Upper lobe of right lung (tissue), 1 donor: ENCODE results near the gene RASAL2. TPM values are rescaled to one million over a fixed set of nuclear protein-coding genes. Genes with fewer than 3 reads are reported as not detected.

Source experiments
- ATAC-seq: fragments of 200-7000 bp; cut with Tn5 transposase; one replicate; pipeline ENCODE4 v1.9.1; 2020; ENCODE audit warnings: mild to moderate bottlenecking, moderate library complexity
- DNase-seq: peaks from one replicate; pipeline ENCODE4 v3.0.0-alpha.2; 2020
- H3K27ac ChIP-seq: fragments of 200-600 bp; one replicate; pipeline ENCODE4 v1.8.0; 2022
- H3K27me3 ChIP-seq: fragments of 200-600 bp; one replicate; pipeline ENCODE4 v1.8.0; 2022; ENCODE audit warnings: mild to moderate bottlenecking
- H3K36me3 ChIP-seq: fragments of 200-600 bp; one replicate; pipeline ENCODE4 v1.8.0; 2022
- H3K4me1 ChIP-seq: fragments of 200-600 bp; one replicate; pipeline ENCODE4 v1.8.0; 2022
- H3K4me3 ChIP-seq: fragments of 200-600 bp; one replicate; pipeline ENCODE4 v1.8.0; 2022; ENCODE audit warnings: mild to moderate bottlenecking
- H3K9me3 ChIP-seq: fragments of 200-600 bp; one replicate; pipeline ENCODE4 v1.8.0; 2022
- intact Hi-C: fragments of 100-400 bp; cut with DNase I; formaldehyde crosslinking; loops from one replicate; pipeline ENCODE4 v1.11.0; 2022
- total RNA-seq: library from RNA; stranded (reverse); fragmentation: NEBNext Ultra II Directional; extraction: Animal tissue kit (Norgen Biotek cat#: 25700); gene quantifications from one replicate; pipeline ENCODE4 v1.2.1, GENCODE V29; 2021
- TF ChIP-seq, protein P1 (sequence below): fragments of 200-600 bp; IDR thresholded peaks from one replicate; pipeline ENCODE4 v1.8.0; 2022; ENCODE audit warnings: antibody characterized with exemption
- donor health status: DM: no; HTN: yes; CAD: no; lungs with severe emphysema.

The RASAL2 gene
- total RNA-seq, 1 donor from 2014 or later = 39.4 TPM

GRCh38 chr1:178495741-178496409, 402.0 kb downstream of the RASAL2 start:
- H3K27ac ChIP-seq = no peak overlapping the region
- no peaks in the 10 kb centered on the region for H3K4me1 ChIP-seq
- no peaks in the 10 kb centered on the region for H3K9me3 ChIP-seq
- TF ChIP-seq, protein P1, sequence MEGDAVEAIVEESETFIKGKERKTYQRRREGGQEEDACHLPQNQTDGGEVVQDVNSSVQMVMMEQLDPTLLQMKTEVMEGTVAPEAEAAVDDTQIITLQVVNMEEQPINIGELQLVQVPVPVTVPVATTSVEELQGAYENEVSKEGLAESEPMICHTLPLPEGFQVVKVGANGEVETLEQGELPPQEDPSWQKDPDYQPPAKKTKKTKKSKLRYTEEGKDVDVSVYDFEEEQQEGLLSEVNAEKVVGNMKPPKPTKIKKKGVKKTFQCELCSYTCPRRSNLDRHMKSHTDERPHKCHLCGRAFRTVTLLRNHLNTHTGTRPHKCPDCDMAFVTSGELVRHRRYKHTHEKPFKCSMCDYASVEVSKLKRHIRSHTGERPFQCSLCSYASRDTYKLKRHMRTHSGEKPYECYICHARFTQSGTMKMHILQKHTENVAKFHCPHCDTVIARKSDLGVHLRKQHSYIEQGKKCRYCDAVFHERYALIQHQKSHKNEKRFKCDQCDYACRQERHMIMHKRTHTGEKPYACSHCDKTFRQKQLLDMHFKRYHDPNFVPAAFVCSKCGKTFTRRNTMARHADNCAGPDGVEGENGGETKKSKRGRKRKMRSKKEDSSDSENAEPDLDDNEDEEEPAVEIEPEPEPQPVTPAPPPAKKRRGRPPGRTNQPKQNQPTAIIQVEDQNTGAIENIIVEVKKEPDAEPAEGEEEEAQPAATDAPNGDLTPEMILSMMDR = no peak
- intact Hi-C loops = no loop called here
- DNase-seq = no peak
- H3K36me3 ChIP-seq = no peaks in the 10 kb centered on the region
- H3K27me3 ChIP-seq = no peaks in the 10 kb centered on the region
- ATAC-seq = no peak
- no peak overlapping the region for H3K4me3 ChIP-seq

DNA sequence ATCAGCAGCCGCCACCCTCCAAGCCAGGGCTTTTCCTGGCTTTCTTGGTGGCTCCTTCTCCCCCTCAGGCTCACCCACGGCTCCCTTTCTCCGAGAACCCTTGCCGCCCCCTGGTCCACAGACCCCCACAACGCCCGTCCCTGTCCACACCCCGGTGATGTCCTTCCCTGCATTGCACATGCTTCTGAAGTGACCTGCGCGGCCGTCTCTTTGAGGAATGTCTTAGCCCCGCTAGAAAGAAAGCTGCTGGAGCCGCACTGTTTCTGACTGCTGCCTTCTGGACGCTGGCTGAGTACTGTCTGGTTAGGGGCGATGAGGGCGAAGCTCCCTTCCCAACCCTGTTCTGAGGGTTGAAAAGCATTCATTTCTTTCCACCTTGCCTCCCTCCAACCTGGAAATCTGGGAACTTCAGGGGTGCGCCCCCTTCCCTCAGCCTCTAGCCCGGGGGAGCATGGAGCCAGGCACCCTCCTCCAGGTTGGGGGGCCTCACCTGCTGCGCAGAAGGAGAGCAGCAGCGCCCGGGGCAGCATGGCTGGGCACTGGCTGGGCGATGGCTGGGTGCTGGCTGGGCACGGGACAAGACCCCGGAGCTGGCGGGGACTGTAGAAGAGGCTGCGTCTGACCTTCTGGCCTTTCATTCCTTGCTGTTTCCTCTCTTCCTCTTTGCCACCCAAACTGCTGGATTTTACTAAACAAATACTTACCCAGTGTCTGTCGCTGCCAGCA, 402.7 kb downstream of the RASAL2 start, which contains the start of gene CLEC20A:
CLEC20A (minus strand) TSS at position 555 of the 726 bp plus-strand sequence; CDS start at position 530, 25 bp downstream.
- H3K36me3 ChIP-seq = no peaks in the 10 kb centered on the region
- intact Hi-C loops = no loop called here
- no peak within 1 kb of the TSS for H3K4me3 ChIP-seq
- no peaks in the 10 kb centered on the region for H3K4me1 ChIP-seq
- DNase-seq = no peak
- no peaks in the 10 kb centered on the region for H3K9me3 ChIP-seq
- TF ChIP-seq, protein P1 = no peak
- H3K27ac ChIP-seq = no peak within 1 kb of the TSS
- ATAC-seq = no peak
- no peaks in the 10 kb centered on the region for H3K27me3 ChIP-seq

DNA sequence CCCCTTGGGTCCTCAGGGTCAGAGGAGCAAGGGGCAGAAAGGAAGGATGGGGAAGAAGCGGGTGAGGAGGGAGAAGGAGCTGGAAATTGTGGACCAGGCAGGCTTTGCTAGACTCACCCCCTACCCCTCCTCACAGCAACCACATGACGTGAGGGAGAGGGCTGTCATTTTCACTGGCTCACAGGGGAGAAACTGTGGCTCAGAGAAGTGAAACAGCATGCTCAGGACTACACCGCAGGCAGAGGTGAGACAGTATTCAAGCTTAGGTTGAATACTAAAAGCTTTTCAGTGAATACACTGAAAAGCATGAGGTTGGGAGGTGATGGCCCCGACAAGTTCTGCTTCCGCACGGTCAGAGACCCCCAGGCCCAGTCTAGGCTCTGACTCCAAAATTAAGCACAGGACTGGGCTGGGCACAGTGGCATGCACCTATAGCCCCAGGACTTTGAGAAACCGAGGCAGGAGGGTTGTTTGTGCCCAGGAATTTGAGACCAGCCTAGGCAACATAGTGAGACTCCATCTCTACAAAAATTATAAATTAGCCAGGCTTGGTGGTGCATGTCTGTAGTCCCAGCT, 404.1 kb downstream of the RASAL2 start:
- TF ChIP-seq, protein P1 = no peak
- H3K4me1 ChIP-seq = no peaks in the 10 kb centered on the region
- DNase-seq (no peak), ATAC-seq (no peak)
- no peak overlapping the region for H3K27ac ChIP-seq
- no peaks in the 10 kb centered on the region for H3K36me3 ChIP-seq
- no peaks in the 10 kb centered on the region for H3K27me3 ChIP-seq
- intact Hi-C loops = no loop called here
- no peaks in the 10 kb centered on the region for H3K9me3 ChIP-seq
- H3K4me3 ChIP-seq = no peak overlapping the region

DNA sequence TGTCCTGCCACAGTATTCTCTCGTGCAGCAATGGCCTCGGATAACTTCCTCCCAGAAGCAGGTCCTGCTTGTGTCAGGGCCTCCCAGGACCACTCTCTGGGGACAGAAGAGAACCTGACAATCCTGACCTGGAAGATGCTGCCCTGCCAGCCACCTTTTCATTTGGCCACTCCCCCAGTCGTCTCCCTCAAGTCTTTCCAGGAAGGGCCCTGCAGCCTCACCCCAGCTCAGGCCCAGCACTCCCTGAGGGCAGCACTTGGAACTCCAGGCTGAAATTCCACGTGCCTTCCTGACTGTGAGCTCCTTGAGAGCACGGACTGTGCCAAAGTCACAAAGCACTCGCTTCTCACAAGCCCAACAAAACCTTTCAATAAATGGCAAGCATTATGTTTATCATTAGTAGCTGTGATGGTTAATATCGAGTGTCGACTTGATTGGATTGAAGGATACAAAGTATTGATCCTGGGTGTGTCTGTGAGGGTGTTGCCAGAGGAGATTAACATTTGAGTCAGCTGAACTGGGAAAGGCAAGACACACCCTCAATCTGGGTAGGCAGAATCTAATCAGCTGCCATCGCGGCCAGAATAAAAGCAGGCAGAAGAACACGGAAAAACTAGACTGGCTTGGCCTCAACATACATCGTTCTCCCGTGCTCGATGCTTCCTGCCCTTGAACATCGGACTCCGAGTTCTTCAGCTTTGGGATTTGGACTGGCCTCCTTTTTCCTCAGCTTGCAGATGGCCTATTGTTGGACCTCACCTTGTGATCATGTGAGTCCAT, 405.2 kb downstream of the RASAL2 start:
- ATAC-seq (no peak), DNase-seq (no peak)
- Histone ChIP-seq H3K27ac (no peak overlapping the region), H3K4me3 (no peak overlapping the region), H3K36me3 (no peaks in the 10 kb centered on the region), H3K27me3 (no peaks in the 10 kb centered on the region), H3K9me3 (no peaks in the 10 kb centered on the region), H3K4me1 (no peaks in the 10 kb centered on the region)
- TF ChIP-seq, protein P1 = no peak
- intact Hi-C loops = no loop called here

DNA sequence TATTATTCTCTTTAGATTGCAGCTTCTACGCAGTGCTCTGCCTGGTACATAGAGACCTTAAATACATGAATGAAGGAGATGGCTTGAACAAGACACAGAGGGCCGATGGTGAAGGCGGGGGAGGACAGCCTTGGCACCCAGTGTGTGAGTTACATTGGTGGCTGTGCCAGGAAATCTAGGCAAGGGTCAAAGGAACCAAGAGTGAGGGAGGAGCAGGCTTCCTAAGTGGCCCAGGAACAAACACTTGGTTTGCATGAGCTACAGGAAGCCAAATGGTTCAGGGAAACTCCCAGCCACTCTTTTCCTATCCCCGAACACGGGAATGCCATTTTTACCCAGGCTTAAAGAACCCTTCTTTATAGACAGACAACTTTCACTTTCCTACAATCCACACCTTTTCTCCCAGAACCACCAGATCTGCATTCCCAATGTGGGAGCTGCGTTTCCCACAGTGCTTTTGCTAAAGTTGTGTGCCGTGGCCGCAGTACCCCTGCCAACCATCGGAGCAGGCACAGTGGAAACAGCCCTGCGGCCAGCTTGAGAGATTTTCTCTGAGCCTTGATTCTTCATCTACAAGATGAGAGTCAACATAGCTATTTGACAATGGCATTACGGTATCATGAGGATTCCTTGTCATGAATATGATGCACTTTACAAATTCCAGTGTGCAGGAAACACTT, 406.3 kb downstream of the RASAL2 start:
- DNase-seq (no peak), ATAC-seq (peak; percentile 77)
- Histone ChIP-seq H3K4me3 (peak overlapping the region; percentile 4), H3K27ac (no peak overlapping the region), H3K27me3 (no peaks in the 10 kb centered on the region), H3K4me1 (no peaks in the 10 kb centered on the region), H3K36me3 (no peaks in the 10 kb centered on the region), H3K9me3 (no peaks in the 10 kb centered on the region)
- TF ChIP-seq, protein P1 = peak; percentile 26
- intact Hi-C loops = no loop called here
